Measurements from ENCODE around the gene LMBR1. TPM values are rescaled to one million over a fixed set of nuclear protein-coding genes. Genes with fewer than 3 reads are reported as not detected.

The LMBR1 gene
- total and polyA plus RNA-seq, 2 of the 13 experiments (the other 11 are each of a cell fraction or from before 2014, with no cell fraction given): 20.9 to 39.6 TPM

DNA sequence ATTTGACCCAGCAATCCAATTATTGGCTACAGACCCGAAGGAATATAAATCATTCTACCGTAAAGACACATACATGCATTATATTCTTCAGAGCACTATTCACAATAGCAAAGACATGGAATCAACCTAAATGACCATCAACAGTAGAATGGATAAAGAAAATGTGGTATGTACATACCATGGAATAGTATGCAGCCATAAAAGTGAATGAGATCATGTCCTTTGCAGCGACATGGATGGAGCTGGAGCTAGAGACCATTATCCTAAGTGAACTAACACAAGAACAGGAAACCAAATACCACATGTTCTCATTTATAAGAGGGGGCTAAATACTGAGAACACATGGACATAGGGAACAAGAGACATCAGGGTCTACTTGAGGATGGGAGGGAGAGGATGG, 44.0 kb downstream of the LMBR1 start:
- Histone ChIP-seq H3K79me2 (ENCODE audit: insufficient read depth, low read length) (peaks cover 31% of the 10 kb centered on the region), H3K9ac (ENCODE audit: insufficient read depth, low read depth, low read length) (no peak overlapping the region), H3K4me3 (replicated peaks in 1 of 3; ENCODE audit: insufficient read depth in 1 of 3, low read depth in 2 of 3, low read length in 3 of 3) (no peak overlapping the region), H4K20me1 (ENCODE audit: insufficient read depth, low read length) (no peaks in the 10 kb centered on the region), H2AFZ (ENCODE audit: low read length) (no peak overlapping the region), H3K9me3 (ENCODE audit: low read length) (no peaks in the 10 kb centered on the region), H3K4me2 (ENCODE audit: low read depth, low read length) (no peak overlapping the region), H3K27ac (ENCODE audit: extremely low read length, insufficient read depth, low read length) (no peak overlapping the region), H3K4me1 (ENCODE audit: insufficient read depth, low read length) (peaks cover 13% of the 10 kb centered on the region), H3K27me3 (ENCODE audit: control insufficient read depth in 1 of 2, insufficient read depth in 2 of 2, low read length in 2 of 2) (no peaks in the 10 kb centered on the region), H3K36me3 (replicated peaks in 1 of 2; ENCODE audit: control insufficient read depth in 1 of 2, insufficient read depth in 2 of 2, low read length in 2 of 2) (no peaks in the 10 kb centered on the region; a peak in 1 of 5 replicates)
- ATAC-seq: no peak
- 97% methylated on average over 3 of the region's 3 CpGs for WGBS (ENCODE audit: low lambda C conversion rate)
- ChIA-PET CTCF (ENCODE audit: low intra/inter-chr PET ratio, low total read pairs) (no interaction called here), POLR2A (no interaction called here)
- intact Hi-C loops (cut with micrococcal nuclease; ENCODE audit: unreplicated experiment): no loop called here
- no TSS peak for BruUV-seq (replicated peaks)
- in situ Hi-C loops (cut with HindIII; ENCODE audit: extremely low pct_ligation_motif_present, low pct_unique_long_range_greater_than_20kb): no loop called here
- no peak for DNase-seq (ENCODE audit: low spot score)
- no peak for FAIRE-seq
- TF ChIP-seq SP4 (CRISPR knock-in tag; IDR thresholded peaks at IDR 0.05) (no peak), KAT2B (IDR thresholded peaks at IDR 0.05; ENCODE audit: borderline replicate concordance, low read depth, low read length) (no peak), ZNF747 (CRISPR knock-in tag; IDR thresholded peaks at IDR 0.05; ENCODE audit: borderline replicate concordance) (no peak), PHB2 (IDR thresholded peaks at IDR 0.05; ENCODE audit: partially characterized antibody) (no peak), CHD4 (IDR thresholded peaks at IDR 0.05; ENCODE audit: borderline replicate concordance, low read length) (no peak), RBAK (CRISPR knock-in tag; IDR thresholded peaks at IDR 0.05) (no peak), ZNF891 (CRISPR knock-in tag; IDR thresholded peaks at IDR 0.05) (no peak), ZNF317 (CRISPR knock-in tag; IDR thresholded peaks at IDR 0.05) (no peak), NR2F2 (IDR thresholded peaks at IDR 0.05; ENCODE audit: borderline replicate concordance, low read depth) (no peak)
- TF ChIP-seq, protein P1, sequence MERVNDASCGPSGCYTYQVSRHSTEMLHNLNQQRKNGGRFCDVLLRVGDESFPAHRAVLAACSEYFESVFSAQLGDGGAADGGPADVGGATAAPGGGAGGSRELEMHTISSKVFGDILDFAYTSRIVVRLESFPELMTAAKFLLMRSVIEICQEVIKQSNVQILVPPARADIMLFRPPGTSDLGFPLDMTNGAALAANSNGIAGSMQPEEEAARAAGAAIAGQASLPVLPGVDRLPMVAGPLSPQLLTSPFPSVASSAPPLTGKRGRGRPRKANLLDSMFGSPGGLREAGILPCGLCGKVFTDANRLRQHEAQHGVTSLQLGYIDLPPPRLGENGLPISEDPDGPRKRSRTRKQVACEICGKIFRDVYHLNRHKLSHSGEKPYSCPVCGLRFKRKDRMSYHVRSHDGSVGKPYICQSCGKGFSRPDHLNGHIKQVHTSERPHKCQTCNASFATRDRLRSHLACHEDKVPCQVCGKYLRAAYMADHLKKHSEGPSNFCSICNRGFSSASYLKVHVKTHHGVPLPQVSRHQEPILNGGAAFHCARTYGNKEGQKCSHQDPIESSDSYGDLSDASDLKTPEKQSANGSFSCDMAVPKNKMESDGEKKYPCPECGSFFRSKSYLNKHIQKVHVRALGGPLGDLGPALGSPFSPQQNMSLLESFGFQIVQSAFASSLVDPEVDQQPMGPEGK (CRISPR knock-in tag; IDR thresholded peaks at IDR 0.05): no peak
- TF ChIP-seq, protein P2, sequence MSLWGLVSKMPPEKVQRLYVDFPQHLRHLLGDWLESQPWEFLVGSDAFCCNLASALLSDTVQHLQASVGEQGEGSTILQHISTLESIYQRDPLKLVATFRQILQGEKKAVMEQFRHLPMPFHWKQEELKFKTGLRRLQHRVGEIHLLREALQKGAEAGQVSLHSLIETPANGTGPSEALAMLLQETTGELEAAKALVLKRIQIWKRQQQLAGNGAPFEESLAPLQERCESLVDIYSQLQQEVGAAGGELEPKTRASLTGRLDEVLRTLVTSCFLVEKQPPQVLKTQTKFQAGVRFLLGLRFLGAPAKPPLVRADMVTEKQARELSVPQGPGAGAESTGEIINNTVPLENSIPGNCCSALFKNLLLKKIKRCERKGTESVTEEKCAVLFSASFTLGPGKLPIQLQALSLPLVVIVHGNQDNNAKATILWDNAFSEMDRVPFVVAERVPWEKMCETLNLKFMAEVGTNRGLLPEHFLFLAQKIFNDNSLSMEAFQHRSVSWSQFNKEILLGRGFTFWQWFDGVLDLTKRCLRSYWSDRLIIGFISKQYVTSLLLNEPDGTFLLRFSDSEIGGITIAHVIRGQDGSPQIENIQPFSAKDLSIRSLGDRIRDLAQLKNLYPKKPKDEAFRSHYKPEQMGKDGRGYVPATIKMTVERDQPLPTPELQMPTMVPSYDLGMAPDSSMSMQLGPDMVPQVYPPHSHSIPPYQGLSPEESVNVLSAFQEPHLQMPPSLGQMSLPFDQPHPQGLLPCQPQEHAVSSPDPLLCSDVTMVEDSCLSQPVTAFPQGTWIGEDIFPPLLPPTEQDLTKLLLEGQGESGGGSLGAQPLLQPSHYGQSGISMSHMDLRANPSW (CRISPR knock-in tag; IDR thresholded peaks at IDR 0.05; ENCODE audit: borderline replicate concordance): no peak
- TF ChIP-seq, protein P3, sequence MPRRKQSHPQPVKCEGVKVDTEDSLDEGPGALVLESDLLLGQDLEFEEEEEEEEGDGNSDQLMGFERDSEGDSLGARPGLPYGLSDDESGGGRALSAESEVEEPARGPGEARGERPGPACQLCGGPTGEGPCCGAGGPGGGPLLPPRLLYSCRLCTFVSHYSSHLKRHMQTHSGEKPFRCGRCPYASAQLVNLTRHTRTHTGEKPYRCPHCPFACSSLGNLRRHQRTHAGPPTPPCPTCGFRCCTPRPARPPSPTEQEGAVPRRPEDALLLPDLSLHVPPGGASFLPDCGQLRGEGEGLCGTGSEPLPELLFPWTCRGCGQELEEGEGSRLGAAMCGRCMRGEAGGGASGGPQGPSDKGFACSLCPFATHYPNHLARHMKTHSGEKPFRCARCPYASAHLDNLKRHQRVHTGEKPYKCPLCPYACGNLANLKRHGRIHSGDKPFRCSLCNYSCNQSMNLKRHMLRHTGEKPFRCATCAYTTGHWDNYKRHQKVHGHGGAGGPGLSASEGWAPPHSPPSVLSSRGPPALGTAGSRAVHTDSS (CRISPR knock-in tag; conservative IDR thresholded peaks at IDR 0.05): no peak
- TF ChIP-seq, protein P4, sequence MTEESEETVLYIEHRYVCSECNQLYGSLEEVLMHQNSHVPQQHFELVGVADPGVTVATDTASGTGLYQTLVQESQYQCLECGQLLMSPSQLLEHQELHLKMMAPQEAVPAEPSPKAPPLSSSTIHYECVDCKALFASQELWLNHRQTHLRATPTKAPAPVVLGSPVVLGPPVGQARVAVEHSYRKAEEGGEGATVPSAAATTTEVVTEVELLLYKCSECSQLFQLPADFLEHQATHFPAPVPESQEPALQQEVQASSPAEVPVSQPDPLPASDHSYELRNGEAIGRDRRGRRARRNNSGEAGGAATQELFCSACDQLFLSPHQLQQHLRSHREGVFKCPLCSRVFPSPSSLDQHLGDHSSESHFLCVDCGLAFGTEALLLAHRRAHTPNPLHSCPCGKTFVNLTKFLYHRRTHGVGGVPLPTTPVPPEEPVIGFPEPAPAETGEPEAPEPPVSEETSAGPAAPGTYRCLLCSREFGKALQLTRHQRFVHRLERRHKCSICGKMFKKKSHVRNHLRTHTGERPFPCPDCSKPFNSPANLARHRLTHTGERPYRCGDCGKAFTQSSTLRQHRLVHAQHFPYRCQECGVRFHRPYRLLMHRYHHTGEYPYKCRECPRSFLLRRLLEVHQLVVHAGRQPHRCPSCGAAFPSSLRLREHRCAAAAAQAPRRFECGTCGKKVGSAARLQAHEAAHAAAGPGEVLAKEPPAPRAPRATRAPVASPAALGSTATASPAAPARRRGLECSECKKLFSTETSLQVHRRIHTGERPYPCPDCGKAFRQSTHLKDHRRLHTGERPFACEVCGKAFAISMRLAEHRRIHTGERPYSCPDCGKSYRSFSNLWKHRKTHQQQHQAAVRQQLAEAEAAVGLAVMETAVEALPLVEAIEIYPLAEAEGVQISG (CRISPR knock-in tag; IDR thresholded peaks at IDR 0.05): no peak

Measured in HepG2 (cell line).